ENCODE results near the gene ME3. TPM values are rescaled to one million over a fixed set of nuclear protein-coding genes. Genes with fewer than 3 reads are reported as not detected.

Gene ME3
- polyA plus RNA-seq, 1 donor (not counting 4 experiments of a cell fraction or from before 2014, with no cell fraction given) = 1.0 TPM

DNA sequence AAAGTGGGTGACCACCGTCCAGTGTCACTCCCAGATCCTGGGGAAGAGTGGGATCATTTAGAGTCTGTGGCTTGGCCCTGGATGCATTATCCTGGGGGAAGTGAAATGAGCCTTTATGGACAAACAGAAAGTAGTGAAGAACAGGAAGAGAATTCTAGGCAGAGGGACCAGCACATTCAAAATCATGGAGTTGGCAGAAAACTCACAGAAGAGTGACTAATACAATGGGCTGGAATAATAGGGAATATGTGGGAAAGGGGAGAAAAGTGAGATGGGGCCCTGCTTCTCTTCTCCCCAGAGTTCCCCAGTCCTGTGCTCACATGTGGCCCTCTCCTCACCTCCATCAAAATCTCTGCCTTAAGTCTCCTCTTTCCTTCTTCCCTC is 213.4 kb downstream of the ME3 start:
- Histone ChIP-seq H3K4me3 (ENCODE audit: control insufficient read depth in 2 of 3, extremely low read depth in 1 of 3, insufficient read depth in 2 of 3, low read depth in 1 of 3, low read length in 3 of 3) (no peak overlapping the region), H4K20me1 (ENCODE audit: control insufficient read depth, extremely low read depth, insufficient read depth, low read length) (no peaks in the 10 kb centered on the region), H3K27me3 (ENCODE audit: control insufficient read depth, extremely low read depth, insufficient read depth, low read length) (no peaks in the 10 kb centered on the region), H3K4me1 (ENCODE audit: control insufficient read depth, extremely low read depth, insufficient read depth, low read length) (peaks cover 38% of the 10 kb centered on the region), H3K4me2 (ENCODE audit: control insufficient read depth, extremely low read depth, insufficient read depth, low read depth, low read length) (no peak overlapping the region), H3K36me3 (ENCODE audit: control insufficient read depth in 2 of 2, extremely low read depth in 1 of 2, insufficient read depth in 2 of 2, low read length in 2 of 2) (no peaks in the 10 kb centered on the region), H2AFZ (ENCODE audit: control insufficient read depth, low read length) (no peak overlapping the region), H3K9me1 (ENCODE audit: control insufficient read depth, extremely low read depth, insufficient read depth, low read length) (no peaks in the 10 kb centered on the region), H3K27ac (ENCODE audit: control insufficient read depth, insufficient read depth, low read length) (no peak overlapping the region), H3K79me2 (ENCODE audit: control insufficient read depth, insufficient read depth, low read length) (no peaks in the 10 kb centered on the region), H3K9me3 (ENCODE audit: control insufficient read depth, low read depth, low read length) (no peaks in the 10 kb centered on the region), H3K9ac (ENCODE audit: control insufficient read depth, extremely low read depth, insufficient read depth, low read length) (no peak overlapping the region)
- FAIRE-seq = no peak
- dilution Hi-C loops (cut with MboI; ENCODE audit: extremely low pct_ligation_motif_present, low sequenced_read_pairs) = no loop called here
- no peak for DNase-seq (ENCODE audit: low read depth, low spot score)
- TF ChIP-seq, protein P1, sequence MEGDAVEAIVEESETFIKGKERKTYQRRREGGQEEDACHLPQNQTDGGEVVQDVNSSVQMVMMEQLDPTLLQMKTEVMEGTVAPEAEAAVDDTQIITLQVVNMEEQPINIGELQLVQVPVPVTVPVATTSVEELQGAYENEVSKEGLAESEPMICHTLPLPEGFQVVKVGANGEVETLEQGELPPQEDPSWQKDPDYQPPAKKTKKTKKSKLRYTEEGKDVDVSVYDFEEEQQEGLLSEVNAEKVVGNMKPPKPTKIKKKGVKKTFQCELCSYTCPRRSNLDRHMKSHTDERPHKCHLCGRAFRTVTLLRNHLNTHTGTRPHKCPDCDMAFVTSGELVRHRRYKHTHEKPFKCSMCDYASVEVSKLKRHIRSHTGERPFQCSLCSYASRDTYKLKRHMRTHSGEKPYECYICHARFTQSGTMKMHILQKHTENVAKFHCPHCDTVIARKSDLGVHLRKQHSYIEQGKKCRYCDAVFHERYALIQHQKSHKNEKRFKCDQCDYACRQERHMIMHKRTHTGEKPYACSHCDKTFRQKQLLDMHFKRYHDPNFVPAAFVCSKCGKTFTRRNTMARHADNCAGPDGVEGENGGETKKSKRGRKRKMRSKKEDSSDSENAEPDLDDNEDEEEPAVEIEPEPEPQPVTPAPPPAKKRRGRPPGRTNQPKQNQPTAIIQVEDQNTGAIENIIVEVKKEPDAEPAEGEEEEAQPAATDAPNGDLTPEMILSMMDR (optimal IDR thresholded peaks at IDR 0.05 in 1 of 3, IDR thresholded peaks at IDR 0.05 in 1 of 3, conservative IDR thresholded peaks at IDR 0.05 in 1 of 3; ENCODE audit: extremely low read depth in 1 of 3, insufficient read depth in 2 of 3, low read length in 3 of 3) = no peak
- no peak for TF ChIP-seq EZH2 (IDR thresholded peaks at IDR 0.05; ENCODE audit: low read length)

DNA sequence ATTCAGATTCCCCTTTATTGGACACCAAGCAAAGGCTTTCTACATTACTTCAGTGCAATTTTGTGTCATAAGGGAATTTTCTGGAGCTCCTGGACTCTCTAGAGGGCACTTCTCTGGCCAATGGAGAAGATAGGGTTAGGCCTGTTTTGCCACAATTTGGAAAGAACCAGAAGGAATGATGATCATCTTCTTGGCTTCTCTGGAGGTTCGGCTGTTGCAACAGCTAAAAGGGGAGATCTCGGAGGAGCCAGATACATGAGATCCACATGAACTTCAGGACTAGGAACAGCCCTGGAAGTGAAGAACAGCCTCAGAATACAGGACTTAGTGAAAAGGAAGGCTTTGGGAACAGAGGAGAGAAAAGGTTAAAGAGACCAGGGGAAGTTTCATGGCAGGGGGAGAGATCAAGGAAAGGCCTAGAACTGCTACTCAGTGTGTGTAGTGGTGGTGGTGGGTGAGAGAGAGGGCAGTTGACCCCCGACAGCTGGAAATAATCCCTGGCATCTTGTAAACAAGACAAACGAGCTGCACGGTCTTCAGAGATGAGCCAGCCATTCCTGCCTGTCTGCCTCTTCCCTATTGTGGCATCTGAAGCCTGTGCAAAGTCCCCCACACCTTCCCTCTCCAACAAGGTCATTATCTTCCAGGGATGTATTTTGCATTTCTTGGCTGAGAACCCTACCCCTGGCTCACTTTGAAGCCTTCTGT is 214.0 kb downstream of the ME3 start:
- Histone ChIP-seq H3K36me3 (ENCODE audit: control insufficient read depth in 2 of 2, extremely low read depth in 1 of 2, insufficient read depth in 2 of 2, low read length in 2 of 2) (no peaks in the 10 kb centered on the region), H3K79me2 (ENCODE audit: control insufficient read depth, insufficient read depth, low read length) (no peaks in the 10 kb centered on the region), H3K4me3 (ENCODE audit: control insufficient read depth in 2 of 3, extremely low read depth in 1 of 3, insufficient read depth in 2 of 3, low read depth in 1 of 3, low read length in 3 of 3) (no peak overlapping the region), H3K9ac (ENCODE audit: control insufficient read depth, extremely low read depth, insufficient read depth, low read length) (no peak overlapping the region), H3K4me2 (ENCODE audit: control insufficient read depth, extremely low read depth, insufficient read depth, low read depth, low read length) (no peak overlapping the region), H4K20me1 (ENCODE audit: control insufficient read depth, extremely low read depth, insufficient read depth, low read length) (no peaks in the 10 kb centered on the region), H3K4me1 (ENCODE audit: control insufficient read depth, extremely low read depth, insufficient read depth, low read length) (peaks cover 35% of the 10 kb centered on the region), H3K27me3 (ENCODE audit: control insufficient read depth, extremely low read depth, insufficient read depth, low read length) (no peaks in the 10 kb centered on the region), H2AFZ (ENCODE audit: control insufficient read depth, low read length) (no peak overlapping the region), H3K9me1 (ENCODE audit: control insufficient read depth, extremely low read depth, insufficient read depth, low read length) (no peaks in the 10 kb centered on the region), H3K9me3 (ENCODE audit: control insufficient read depth, low read depth, low read length) (no peaks in the 10 kb centered on the region), H3K27ac (ENCODE audit: control insufficient read depth, insufficient read depth, low read length) (no peak overlapping the region)
- FAIRE-seq = no peak
- DNase-seq (ENCODE audit: low read depth, low spot score) = no peak
- no peak for TF ChIP-seq EZH2 (IDR thresholded peaks at IDR 0.05; ENCODE audit: low read length)
- TF ChIP-seq, protein P1 (optimal IDR thresholded peaks at IDR 0.05 in 1 of 3, IDR thresholded peaks at IDR 0.05 in 1 of 3, conservative IDR thresholded peaks at IDR 0.05 in 1 of 3; ENCODE audit: extremely low read depth in 1 of 3, insufficient read depth in 2 of 3, low read length in 3 of 3) = no peak
- dilution Hi-C loops (cut with MboI; ENCODE audit: extremely low pct_ligation_motif_present, low sequenced_read_pairs) = no loop called here
